Fibroblast of mammary gland (primary cell): Measurements from ENCODE around the gene LCN12.

Source experiments
- DNase-seq: peaks from one replicate; pipeline ENCODE4 v3.0.0-alpha.2; 2010; ENCODE audit warnings: low read depth
- H3K4me3 ChIP-seq: 2 replicates; pipeline ENCODE4 v1.5.1; 2011; ENCODE audit warnings: low read depth, mild to moderate bottlenecking, low read length, moderate library complexity; ENCODE audit not compliant: control insufficient read depth
- TF ChIP-seq, protein P1 (sequence below): conservative IDR thresholded peaks from 2 replicates; pipeline ENCODE4 v1.5.1; 2011; ENCODE audit warnings: low read depth, low read length, inconsistent platforms; ENCODE audit not compliant: control insufficient read depth, insufficient read depth

LCN12 gene

DNA sequence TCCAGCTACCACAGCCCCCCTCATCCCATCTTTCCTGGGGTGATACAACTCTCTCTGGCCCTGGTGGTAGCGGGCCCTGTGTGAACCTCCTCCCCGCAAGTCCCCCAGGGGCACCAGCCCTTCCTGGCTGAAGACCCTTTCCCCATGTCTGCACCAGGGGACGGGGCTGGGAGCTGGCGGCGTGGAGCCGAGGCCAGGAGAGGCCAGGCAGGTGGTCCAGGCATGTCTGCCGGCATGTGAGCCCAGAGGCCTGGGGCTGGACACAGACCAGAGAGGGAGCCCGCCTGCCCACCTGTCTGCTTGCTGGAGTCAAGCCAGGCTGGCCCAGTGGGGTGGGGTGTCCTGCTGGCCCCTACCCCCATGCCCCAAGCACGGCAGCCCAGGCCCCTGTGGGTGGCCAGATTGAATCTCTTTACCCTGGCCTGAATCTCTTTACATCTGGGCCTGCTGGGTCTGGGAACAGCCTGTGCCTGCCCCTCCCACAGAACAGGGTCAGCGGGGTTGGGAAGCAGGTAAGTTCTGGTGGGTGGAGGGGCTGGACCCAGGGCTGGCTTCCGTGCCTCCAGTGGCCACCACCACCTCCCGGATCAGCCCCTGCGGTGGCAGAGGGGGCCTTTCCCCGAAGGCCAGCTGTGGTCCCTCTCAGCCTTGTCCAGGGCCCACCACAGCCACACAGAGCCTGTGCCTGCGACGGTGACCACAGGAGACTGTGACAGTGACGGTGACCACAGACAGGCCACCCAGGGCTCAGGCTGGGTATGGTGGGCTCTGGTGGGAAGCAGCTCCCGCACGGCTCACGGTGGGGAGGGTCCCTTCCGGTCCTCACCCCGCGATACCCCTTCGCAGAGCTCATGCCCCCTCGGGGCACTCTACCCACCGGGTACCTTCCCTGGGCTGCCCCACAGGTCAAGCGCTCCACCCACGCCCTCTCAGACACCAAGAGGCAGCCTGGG lies 7.1 kb downstream of the LCN12 start:
- no peak for DNase-seq
- H3K4me3 ChIP-seq = no peak overlapping the region
- TF ChIP-seq, protein P1, sequence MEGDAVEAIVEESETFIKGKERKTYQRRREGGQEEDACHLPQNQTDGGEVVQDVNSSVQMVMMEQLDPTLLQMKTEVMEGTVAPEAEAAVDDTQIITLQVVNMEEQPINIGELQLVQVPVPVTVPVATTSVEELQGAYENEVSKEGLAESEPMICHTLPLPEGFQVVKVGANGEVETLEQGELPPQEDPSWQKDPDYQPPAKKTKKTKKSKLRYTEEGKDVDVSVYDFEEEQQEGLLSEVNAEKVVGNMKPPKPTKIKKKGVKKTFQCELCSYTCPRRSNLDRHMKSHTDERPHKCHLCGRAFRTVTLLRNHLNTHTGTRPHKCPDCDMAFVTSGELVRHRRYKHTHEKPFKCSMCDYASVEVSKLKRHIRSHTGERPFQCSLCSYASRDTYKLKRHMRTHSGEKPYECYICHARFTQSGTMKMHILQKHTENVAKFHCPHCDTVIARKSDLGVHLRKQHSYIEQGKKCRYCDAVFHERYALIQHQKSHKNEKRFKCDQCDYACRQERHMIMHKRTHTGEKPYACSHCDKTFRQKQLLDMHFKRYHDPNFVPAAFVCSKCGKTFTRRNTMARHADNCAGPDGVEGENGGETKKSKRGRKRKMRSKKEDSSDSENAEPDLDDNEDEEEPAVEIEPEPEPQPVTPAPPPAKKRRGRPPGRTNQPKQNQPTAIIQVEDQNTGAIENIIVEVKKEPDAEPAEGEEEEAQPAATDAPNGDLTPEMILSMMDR = no peak

DNA sequence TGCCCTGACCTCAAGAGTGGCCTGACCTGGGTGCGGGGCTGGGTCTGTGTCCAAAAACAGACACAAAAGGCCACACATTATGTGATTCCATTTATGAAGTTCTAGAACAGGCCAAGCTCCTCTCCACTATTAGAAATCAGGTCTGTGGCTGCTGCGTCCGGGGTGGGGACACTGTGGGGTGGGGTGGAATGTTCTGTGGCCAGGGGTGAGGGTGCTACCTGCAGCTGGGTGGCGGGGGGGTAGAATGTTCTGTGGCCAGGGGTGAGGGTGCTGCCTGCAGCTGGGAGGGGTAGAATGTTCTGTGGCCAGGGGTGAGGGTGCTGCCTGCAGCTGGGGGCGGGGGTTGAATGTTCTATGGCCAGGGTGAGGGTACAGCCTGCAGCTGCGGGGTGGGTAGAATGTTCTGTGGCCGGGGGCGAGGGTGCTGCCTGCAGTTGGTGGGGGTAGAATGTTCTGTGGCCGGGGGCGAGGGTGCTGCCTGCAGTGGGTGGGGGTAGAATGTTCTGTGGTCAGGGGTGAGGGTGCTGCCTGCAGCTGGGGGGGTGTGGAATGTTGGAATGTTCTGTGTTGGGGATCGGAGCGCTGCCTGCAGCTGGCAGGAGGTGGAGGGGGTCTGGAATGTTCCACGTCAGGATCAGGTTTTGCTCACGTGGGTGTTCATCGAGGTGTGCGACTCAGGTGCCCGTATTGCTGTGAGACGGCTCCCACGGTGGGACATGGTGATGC lies 8.3 kb downstream of the LCN12 start:
- DNase-seq = no peak
- TF ChIP-seq, protein P1 = no peak
- H3K4me3 ChIP-seq = no peak overlapping the region

DNA sequence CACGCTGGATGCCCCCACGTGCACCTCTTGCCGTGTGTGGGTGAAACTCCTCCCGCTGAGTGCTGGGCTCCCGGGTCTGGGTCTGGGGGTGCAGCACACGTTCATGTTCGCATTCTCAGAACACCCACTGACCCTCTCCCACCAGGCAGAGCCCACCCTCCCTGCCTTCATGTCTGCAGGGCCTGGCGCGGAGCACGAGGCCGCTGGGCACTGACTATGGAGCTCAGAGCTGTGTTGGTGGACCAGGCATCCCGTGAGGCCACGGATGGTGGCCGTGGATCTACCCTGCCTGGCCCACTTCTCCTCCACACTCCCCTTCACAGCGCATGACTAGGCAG lies 8.8 kb downstream of the LCN12 start:
- no peak overlapping the region for H3K4me3 ChIP-seq
- DNase-seq = no peak
- TF ChIP-seq, protein P1 = no peak

DNA sequence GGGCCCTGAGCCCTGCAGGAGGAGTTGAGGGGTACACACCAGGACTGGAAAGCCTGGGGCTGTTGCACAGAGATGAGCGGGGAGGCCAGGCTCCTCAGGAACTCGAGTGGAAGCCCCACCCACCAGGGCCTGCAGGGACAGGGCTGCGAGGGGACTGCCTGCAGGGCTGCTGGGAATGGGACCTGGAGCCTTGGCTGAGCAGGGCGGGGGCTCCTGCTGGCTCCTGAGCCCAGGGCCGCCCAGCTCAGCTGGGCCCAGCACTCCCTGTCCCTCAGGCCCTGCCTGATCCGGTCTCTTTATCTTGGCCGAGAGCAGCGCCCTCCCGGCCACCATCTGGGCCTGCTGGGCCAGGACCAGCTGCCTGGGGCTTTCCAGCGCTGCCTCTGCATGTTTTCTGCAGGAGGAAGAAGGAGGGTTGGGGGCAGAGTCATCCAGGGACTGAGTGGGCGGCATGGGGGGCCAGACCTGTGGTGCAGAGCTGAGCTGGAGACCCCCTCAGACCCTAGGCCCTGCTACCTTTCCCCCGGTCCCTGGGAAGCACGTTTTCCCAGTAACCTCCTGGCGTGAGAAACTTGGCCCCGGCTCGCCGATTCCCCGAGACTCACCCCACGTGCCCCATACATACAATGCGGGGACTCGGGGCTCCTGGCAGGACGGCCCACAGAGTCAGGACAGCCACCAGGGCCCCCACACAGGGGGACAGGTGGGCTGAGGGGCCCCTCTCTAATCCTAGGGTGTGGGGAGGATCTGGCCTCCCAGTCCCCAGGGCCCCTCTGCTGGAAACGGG lies 9.4 kb downstream of the LCN12 start:
- H3K4me3 ChIP-seq = no peak overlapping the region
- no peak for DNase-seq

DNA sequence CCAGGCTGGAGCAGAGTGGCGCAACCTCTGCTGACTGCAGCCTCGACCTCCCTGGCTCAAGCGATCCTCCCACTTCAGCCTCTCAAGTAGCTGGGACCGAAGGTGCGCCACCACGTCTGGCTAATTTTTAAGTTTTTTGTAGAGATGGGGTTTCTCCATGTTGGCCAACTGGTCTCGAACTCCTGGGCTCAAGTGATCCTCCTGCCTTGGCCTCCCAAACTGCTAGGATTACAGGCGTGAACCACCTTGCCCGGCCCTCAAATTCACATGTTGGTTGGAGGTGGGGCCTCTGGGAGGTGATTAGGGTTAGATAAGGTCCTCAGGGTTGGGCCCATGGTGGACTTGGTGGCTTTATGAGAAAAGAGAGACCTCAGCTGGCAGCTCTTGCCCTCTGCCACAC lies 10.1 kb downstream of the LCN12 start:
- DNase-seq = no peak
- no peak overlapping the region for H3K4me3 ChIP-seq
- TF ChIP-seq, protein P1 = no peak

More for the DNA sequence above, 9.4 kb downstream of the LCN12 start:
- TF ChIP-seq, protein P1 = no peak

DNA sequence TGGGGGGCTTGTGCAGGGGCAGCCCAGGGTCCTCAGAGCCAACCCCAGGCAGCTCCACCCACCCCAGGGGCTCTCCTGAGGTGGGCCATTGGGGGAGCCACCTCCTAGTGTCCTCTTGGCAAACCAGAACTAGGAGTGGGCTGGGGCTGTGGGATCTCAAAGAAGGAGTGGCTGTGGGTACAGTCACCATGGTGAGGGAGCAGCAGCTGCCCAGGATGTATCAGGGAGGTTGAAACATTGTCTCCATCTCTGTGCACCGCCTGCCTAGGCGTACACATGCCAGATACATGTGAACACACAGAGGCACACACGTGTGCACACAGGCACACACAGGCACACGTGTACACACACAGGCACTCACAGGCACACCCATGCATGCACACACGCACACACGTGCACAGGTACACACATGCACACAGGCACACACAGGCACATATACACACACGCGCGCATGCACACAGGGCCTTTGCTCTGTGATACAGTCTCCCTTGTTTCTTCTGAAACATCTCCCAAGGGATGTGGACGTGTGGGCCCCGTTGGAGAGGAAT lies 10.7 kb downstream of the LCN12 start:
- DNase-seq = no peak
- TF ChIP-seq, protein P1 = no peak
- no peak overlapping the region for H3K4me3 ChIP-seq
